ENCODE data around the gene ARMC9.

- TF ChIP-seq POLR2A (IDR thresholded peaks at IDR 0.05) (no peak), CTCF (IDR thresholded peaks at IDR 0.05) (no peak)
These were observed 37.7 kb upstream of the ARMC9 start for GRCh38 chr2:231160701-231161100.

All from heart left ventricle (tissue), 13 donors.